GM23248 (cell line): ENCODE measurements around the gene PC. TPM values are rescaled to one million over a fixed set of nuclear protein-coding genes. Genes with fewer than 3 reads are reported as not detected.

ENCODE experiments used
- DNase-seq: peaks from one replicate; pipeline ENCODE4 v3.0.0-alpha.2; 2015
- H2AFZ ChIP-seq: fragments of 200-600 bp; sonication (generic); 2 replicates; pipeline ENCODE4 v1.6.1; 2016; ENCODE audit warnings: antibody characterized with exemption
- H3F3A ChIP-seq: fragments of 200-600 bp; sonication (generic); 2 replicates; pipeline ENCODE4 v1.6.1; 2016; ENCODE audit warnings: mild to moderate bottlenecking, antibody characterized with exemption, mixed run types; ENCODE audit not compliant: insufficient read depth
- H3K27ac ChIP-seq: fragments of 200-600 bp; sonication (generic); 2 replicates; pipeline ENCODE4 v1.5.1; 2016; ENCODE audit warnings: mild to moderate bottlenecking
- H3K27me3 ChIP-seq: fragments of 200-600 bp; sonication (generic); replicated peaks from 2 replicates; pipeline ENCODE4 v1.6.1; 2016; ENCODE audit warnings: mild to moderate bottlenecking; ENCODE audit not compliant: insufficient read depth
- H3K36me3 ChIP-seq: fragments of 200-600 bp; sonication (generic); 2 replicates; pipeline ENCODE4 v1.6.1; 2016; ENCODE audit warnings: low read depth, mild to moderate bottlenecking
- H3K4me1 ChIP-seq: fragments of 200-600 bp; sonication (generic); 2 replicates; pipeline ENCODE4 v1.6.1; 2016; ENCODE audit warnings: mild to moderate bottlenecking; ENCODE audit not compliant: insufficient read depth
- H3K4me2 ChIP-seq: fragments of 200-600 bp; sonication (generic); one replicate; pipeline ENCODE4 v1.6.1; 2016; ENCODE audit warnings: mild to moderate bottlenecking; ENCODE audit not compliant: unreplicated experiment
- H3K4me3 ChIP-seq: fragments of 200-600 bp; sonication (generic); 2 replicates; pipeline ENCODE4 v1.5.1; 2016; ENCODE audit warnings: mild to moderate bottlenecking
- H3K79me2 ChIP-seq: fragments of 200-600 bp; sonication (generic); 2 replicates; pipeline ENCODE4 v1.6.1; 2016; ENCODE audit warnings: mild to moderate bottlenecking; ENCODE audit not compliant: insufficient read depth
- H3K9ac ChIP-seq: fragments of 200-600 bp; sonication (generic); 2 replicates; pipeline ENCODE4 v1.6.1; 2016; ENCODE audit warnings: mild to moderate bottlenecking
- H3K9me2 ChIP-seq: fragments of 200-600 bp; sonication (generic); 2 replicates; pipeline ENCODE4 v1.6.1; 2016; ENCODE audit warnings: mixed run types, mild to moderate bottlenecking, moderate library complexity; ENCODE audit not compliant: insufficient read depth
- H3K9me3 ChIP-seq: fragments of 200-600 bp; sonication (generic); one replicate; pipeline ENCODE4 v1.6.1; 2017; ENCODE audit warnings: low read depth
- H4K20me1 ChIP-seq: fragments of 200-600 bp; sonication (generic); 2 replicates; pipeline ENCODE4 v1.6.0; 2016; ENCODE audit not compliant: insufficient read depth
- EZH2 ChIP-seq: fragments of 200-600 bp; sonication (generic); IDR thresholded peaks from 2 replicates; pipeline ENCODE4 v1.6.1; 2018; ENCODE audit warnings: antibody characterized with exemption, mild to moderate bottlenecking; ENCODE audit not compliant: insufficient read depth, poor library complexity, severe bottlenecking
- EZH2phosphoT487 ChIP-seq: fragments of 200-600 bp; sonication (generic); IDR thresholded peaks from 2 replicates; pipeline ENCODE4 v1.6.1; 2018; ENCODE audit warnings: antibody characterized with exemption, moderate library complexity, mild to moderate bottlenecking, low read depth; ENCODE audit not compliant: insufficient read depth
- WGBS, 2 experiments: methylation state at CpG; one replicate each; pipeline ENCODE4 v1.1.6; 2015 to 2017; ENCODE audit warnings: low lambda C conversion rate in 2 of 2, low coverage in 1 of 2; ENCODE audit errors: missing lambda C conversion rate in 2 of 2; 5-methylcytosine and 5-hydroxymethylcytosine counted together
- in situ Hi-C: fragments of 300-500 bp; cut with MboI; formaldehyde crosslinking; loops from 2 replicates; pipeline ENCODE4 v1.15.0; 2020
- polyA plus RNA-seq: library from polyadenylated mRNA; unstranded; fragments of >200 nt; fragmentation: Nextera tagmentation; extraction: Ambion mirVana; gene quantifications from 2 replicates; pipeline ENCODE4 v1.2.1, GENCODE V29; 2016
- total RNA-seq: library from RNA; depleted of rRNA; stranded (reverse); fragments of >200 nt; shearing (Covaris generic); gene quantifications from 2 replicates; pipeline ENCODE4 v1.2.3, GENCODE V29; 2014

PC gene
- total and polyA plus RNA-seq, 2 experiments from 2014 or later = 16.4 to 16.6 TPM

DNA sequence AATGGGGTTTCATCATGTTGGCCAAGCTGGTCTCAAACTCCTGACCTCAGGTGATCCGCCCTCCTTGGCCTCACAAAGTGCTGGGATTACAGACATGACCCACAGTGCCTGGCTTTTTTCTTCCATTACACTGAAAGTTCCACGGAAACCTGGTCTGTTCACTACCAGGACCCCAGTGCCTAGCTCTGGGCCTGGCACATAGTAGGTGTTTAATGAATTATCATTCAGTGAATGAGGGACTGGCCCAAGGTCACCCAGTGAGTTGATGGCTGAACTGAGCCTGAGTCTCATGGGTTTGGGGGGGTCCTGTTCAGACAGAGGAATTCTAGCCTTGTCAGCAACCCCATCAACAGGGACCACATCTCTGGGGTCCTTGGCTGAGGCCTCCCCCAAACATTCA lies 20.0 kb upstream of the PC start:
- Histone ChIP-seq H3K4me2 (no peak overlapping the region), H3K27ac (no peak overlapping the region), H3K9ac (no peak overlapping the region), H3K79me2 (no peaks in the 10 kb centered on the region), H3F3A (peaks cover 5% of the 10 kb centered on the region; the same call in 1 of the 2 replicates), H3K9me2 (no peaks in the 10 kb centered on the region), H3K27me3 (no peaks in the 10 kb centered on the region), H3K36me3 (no peaks in the 10 kb centered on the region), H2AFZ (no peak overlapping the region), H3K4me3 (no peak overlapping the region), H3K9me3 (no peaks in the 10 kb centered on the region), H3K4me1 (peaks cover 13% of the 10 kb centered on the region), H4K20me1 (no peaks in the 10 kb centered on the region)
- no peak for TF ChIP-seq EZH2
- TF ChIP-seq EZH2phosphoT487 = no peak
- no peak for DNase-seq
- in situ Hi-C loops = loop anchor here (10.0 kb wide), 1 partner anchor 283 kb away; no protein-coding TSS in a partner anchor
- 87 to 94% methylated on average over 2 of the region's 2 CpGs for WGBS, 2 experiments

DNA sequence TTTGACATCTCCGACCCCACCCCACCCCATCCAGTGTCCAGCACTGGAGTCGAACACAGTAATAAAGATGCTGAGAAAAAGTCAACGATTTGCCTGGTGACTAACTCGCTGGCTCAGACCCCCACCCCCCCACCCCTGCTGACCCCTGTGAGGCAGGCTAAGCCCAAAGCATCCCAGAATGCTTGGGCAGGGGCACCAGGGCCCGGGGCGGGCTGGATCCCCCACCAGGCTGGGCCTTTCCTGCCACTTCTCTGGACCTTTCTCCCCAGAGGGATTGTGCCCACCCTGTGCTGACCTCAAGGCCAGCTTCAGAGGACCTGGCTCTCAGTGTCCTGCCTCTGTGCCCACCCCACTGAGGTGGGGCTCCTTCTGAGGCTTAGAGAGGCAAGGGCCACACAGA lies 18.7 kb upstream of the PC start:
- peaks cover 14% of the 10 kb centered on the region for H3K4me1 ChIP-seq
- H3K9me3 ChIP-seq = no peaks in the 10 kb centered on the region
- no peaks in the 10 kb centered on the region for H4K20me1 ChIP-seq
- H3K9ac ChIP-seq = no peak overlapping the region
- WGBS, 2 experiments = 87 to 90% methylated on average over 3 to 6 of the region's 6 CpGs
- H3K27ac ChIP-seq = no peak overlapping the region
- DNase-seq = no peak
- in situ Hi-C loops = loop anchor here (10.0 kb wide), 1 partner anchor 282 kb away; no protein-coding TSS in a partner anchor
- H3K4me2 ChIP-seq = no peak overlapping the region
- no peaks in the 10 kb centered on the region for H3K27me3 ChIP-seq
- H3K36me3 ChIP-seq = no peaks in the 10 kb centered on the region
- H2AFZ ChIP-seq = no peak overlapping the region
- no peaks in the 10 kb centered on the region for H3K79me2 ChIP-seq
- no peak overlapping the region for H3K4me3 ChIP-seq
- H3F3A ChIP-seq = peaks cover 7% of the 10 kb centered on the region
- TF ChIP-seq EZH2phosphoT487 = no peak
- no peak for TF ChIP-seq EZH2
- H3K9me2 ChIP-seq = no peaks in the 10 kb centered on the region

DNA sequence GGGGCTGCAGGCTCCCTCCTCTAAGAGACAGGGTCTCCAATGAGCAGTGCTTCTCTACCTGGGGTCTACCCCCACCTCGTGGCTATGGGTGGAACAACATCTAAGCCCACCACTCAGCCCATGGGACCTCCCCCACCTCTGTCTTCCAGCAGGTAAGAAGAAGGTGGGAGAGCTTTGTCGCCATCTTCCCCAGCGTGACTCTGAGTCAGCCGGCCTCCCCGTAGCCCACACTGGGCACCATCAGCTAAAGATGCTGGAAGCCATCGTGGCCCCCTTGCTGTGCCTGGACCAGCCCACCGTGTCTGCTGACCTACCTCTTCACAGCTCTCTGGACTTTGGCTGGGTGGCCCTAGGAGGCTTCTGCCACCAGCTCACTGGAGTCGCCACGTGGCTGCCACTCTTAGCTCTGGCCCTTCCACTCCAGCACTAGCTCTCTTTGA lies 17.9 kb upstream of the PC start:
- Histone ChIP-seq H2AFZ (no peak overlapping the region), H3K4me2 (no peak overlapping the region), H3K9me2 (no peaks in the 10 kb centered on the region), H3K36me3 (no peaks in the 10 kb centered on the region), H3K9me3 (no peaks in the 10 kb centered on the region), H3K9ac (no peak overlapping the region), H3K4me3 (no peak overlapping the region), H3K4me1 (peaks cover 15% of the 10 kb centered on the region), H3F3A (peaks cover 11% of the 10 kb centered on the region), H3K79me2 (no peaks in the 10 kb centered on the region), H4K20me1 (no peaks in the 10 kb centered on the region), H3K27me3 (no peaks in the 10 kb centered on the region), H3K27ac (no peak overlapping the region)
- no peak for DNase-seq
- TF ChIP-seq EZH2phosphoT487 (no peak), EZH2 (no peak)
- 47 to 57% methylated on average over 9 of the region's 9 CpGs for WGBS, 2 experiments
- in situ Hi-C loops = loop anchor here (10.0 kb wide), 1 partner anchor 281 kb away; no protein-coding TSS in a partner anchor

DNA sequence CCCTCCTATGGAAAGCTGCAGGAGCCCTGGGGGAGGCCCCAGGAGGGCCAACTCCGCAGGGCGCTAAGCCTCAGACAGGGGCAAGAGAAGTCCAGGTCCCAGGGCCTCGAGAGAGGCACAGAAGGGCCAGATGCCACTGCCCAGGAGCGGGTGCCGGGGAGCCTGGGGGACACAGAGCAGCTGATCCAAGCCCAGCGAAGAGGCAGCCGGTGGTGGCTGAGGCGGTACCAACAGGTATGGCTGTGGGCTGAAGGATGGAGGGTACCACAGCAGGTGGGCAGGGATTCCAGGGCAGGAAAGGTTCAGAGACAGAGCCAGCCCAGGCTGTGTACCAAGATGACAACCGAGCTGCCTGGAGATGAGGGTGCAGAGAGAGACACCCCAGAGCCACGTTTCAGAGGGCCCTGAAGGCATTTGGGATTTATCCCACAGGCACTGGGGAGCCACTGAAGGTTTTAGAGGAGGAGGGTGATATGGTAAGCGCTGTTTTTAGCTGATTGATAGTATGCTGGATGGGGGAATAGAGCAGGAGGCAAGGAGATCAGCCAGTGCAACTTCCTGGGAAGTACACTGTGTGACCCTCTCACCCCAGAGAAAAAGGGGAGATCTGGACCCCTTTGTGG lies 17.3 kb upstream of the PC start:
- no peak overlapping the region for H3K27ac ChIP-seq
- H3K9me3 ChIP-seq = no peaks in the 10 kb centered on the region
- no peak overlapping the region for H3K4me3 ChIP-seq
- TF ChIP-seq EZH2phosphoT487 = no peak
- no peak for TF ChIP-seq EZH2
- no peaks in the 10 kb centered on the region for H4K20me1 ChIP-seq
- no peaks in the 10 kb centered on the region for H3K79me2 ChIP-seq
- H2AFZ ChIP-seq = no peak overlapping the region
- in situ Hi-C loops = loop anchor here (10.0 kb wide), 1 partner anchor 281 kb away; no protein-coding TSS in a partner anchor
- no peak overlapping the region for H3K4me2 ChIP-seq
- DNase-seq = no peak
- peaks cover 18% of the 10 kb centered on the region for H3K4me1 ChIP-seq
- no peaks in the 10 kb centered on the region for H3K9me2 ChIP-seq
- H3F3A ChIP-seq = peaks cover 14% of the 10 kb centered on the region
- H3K36me3 ChIP-seq = no peaks in the 10 kb centered on the region
- 85% methylated on average over 11 of the region's 11 CpGs for WGBS, 2 experiments
- H3K27me3 ChIP-seq = no peaks in the 10 kb centered on the region
- H3K9ac ChIP-seq = no peak overlapping the region
